ENCODE results near the gene RFTN1.

Gene RFTN1

GRCh38 chr3:16482194-16482769, 31.2 kb downstream of the RFTN1 start:
- no peak for DNase-seq (ENCODE audit: low read depth, low spot score)
- no peak overlapping the region for H3K4me3 ChIP-seq (ENCODE audit: low read depth, low read length)
- POLR2A ChIA-PET, result no interaction called here
- CTCF ChIA-PET, result interaction anchor here (0.8 to 1.6 kb wide), 4 partner anchors 24 to 192 kb away, joined by 3 to 4 read pairs (median 3); no protein-coding TSS in a partner anchor
- TF ChIP-seq, protein P1, sequence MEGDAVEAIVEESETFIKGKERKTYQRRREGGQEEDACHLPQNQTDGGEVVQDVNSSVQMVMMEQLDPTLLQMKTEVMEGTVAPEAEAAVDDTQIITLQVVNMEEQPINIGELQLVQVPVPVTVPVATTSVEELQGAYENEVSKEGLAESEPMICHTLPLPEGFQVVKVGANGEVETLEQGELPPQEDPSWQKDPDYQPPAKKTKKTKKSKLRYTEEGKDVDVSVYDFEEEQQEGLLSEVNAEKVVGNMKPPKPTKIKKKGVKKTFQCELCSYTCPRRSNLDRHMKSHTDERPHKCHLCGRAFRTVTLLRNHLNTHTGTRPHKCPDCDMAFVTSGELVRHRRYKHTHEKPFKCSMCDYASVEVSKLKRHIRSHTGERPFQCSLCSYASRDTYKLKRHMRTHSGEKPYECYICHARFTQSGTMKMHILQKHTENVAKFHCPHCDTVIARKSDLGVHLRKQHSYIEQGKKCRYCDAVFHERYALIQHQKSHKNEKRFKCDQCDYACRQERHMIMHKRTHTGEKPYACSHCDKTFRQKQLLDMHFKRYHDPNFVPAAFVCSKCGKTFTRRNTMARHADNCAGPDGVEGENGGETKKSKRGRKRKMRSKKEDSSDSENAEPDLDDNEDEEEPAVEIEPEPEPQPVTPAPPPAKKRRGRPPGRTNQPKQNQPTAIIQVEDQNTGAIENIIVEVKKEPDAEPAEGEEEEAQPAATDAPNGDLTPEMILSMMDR (IDR thresholded peaks at IDR 0.05; ENCODE audit: insufficient read depth, low read length, missing control alignments), result no peak

GRCh38 chr3:16481546-16481897, 32.0 kb downstream of the RFTN1 start:
- POLR2A ChIA-PET, result no interaction called here
- TF ChIP-seq, protein P1 (IDR thresholded peaks at IDR 0.05; ENCODE audit: insufficient read depth, low read length, missing control alignments), result no peak
- CTCF ChIA-PET, result interaction anchor here (1.4 kb wide), 1 partner anchor 24 kb away, joined by 3 read pairs; no protein-coding TSS in a partner anchor
- DNase-seq (ENCODE audit: low read depth, low spot score), result no peak
- H3K4me3 ChIP-seq (ENCODE audit: low read depth, low read length), result no peak overlapping the region

DNA sequence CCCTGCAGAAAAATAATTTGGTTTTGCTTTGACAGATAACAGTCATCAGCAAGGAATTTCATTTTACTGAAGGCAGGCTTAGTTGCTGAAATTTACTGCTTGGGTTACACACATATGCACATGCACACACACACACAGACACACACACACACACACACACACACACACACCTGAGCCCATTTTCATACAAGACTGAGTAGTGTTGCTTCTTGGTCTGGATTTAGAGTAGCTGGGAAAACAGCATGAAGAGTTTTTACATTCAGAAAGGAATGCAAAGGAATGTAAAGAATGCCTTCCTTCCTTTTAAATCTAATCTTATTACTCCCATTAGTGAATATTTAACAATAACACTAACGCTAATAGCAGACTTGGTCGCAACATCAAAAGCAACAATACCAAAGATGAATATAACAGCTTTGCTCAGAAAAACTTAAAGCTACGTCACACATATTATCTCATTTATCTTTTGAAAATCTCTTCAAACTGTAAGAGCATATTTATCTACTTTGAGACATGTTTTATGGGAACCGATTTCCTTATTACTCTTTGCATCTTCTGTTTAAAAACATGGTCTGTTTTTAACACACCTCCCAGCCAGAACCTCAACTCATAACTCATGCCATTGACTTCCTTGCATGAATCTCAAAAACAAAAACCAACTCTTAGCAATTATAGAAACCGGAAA, 32.5 kb downstream of the RFTN1 start:
- H3K4me3 ChIP-seq (ENCODE audit: low read depth, low read length), result no peak overlapping the region
- DNase-seq (ENCODE audit: low read depth, low spot score), result no peak
- TF ChIP-seq, protein P1 (IDR thresholded peaks at IDR 0.05; ENCODE audit: insufficient read depth, low read length, missing control alignments), result no peak
- ChIA-PET CTCF (interaction anchor here (1.4 kb wide), 1 partner anchor 25 kb away, joined by 3 read pairs; no protein-coding TSS in a partner anchor), POLR2A (no interaction called here)

DNA sequence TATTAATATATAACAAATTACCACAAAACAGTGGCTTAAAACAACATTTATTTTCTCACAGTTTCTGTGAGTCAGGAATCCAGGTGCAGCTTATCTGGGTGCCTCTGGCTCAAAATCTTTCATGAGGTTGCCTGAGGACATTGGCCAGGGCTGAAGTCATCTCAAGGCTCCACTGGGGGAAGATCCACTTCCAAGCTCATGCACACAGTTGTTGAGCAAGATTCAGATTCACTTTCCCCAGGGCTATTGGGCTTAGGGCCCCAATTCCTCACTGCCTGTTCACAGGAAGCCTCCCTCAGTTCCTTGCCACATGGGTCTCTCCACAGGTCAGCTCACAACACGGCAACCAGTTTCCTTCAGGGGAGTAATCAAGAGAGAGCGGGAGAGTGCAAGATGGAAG, 35.0 kb downstream of the RFTN1 start:
- no peak overlapping the region for H3K4me3 ChIP-seq (ENCODE audit: low read depth, low read length)
- CTCF ChIA-PET, result interaction anchor here (0.8 to 2.1 kb wide), 3 partner anchors 25 to 188 kb away, joined by 3 to 5 read pairs (median 3); no protein-coding TSS in a partner anchor
- POLR2A ChIA-PET, result no interaction called here
- peak; percentile 46 for DNase-seq (ENCODE audit: low read depth, low spot score)
- TF ChIP-seq, protein P1 (IDR thresholded peaks at IDR 0.05; ENCODE audit: insufficient read depth, low read length, missing control alignments), result no peak

DNA sequence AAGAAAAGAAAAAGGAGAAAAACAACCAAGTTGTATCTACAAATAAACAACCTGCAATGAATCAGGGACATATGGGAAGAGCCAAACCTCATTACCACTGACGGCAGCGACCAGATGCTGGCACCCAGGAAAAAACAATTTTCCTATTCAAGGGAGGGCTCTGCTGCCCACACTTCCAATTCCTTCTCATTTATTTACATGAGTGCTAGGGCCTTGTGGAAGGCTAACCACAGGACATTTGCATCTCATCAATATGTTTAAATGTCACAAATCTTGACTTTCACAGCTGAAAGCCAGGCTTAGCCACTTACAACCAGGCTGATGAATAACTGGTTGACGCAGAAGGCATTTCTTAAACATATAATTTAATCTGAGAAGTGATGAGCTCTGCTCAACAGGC, 36.0 kb downstream of the RFTN1 start:
- TF ChIP-seq, protein P1 (IDR thresholded peaks at IDR 0.05; ENCODE audit: insufficient read depth, low read length, missing control alignments), result no peak
- ChIA-PET POLR2A (no interaction called here), CTCF (interaction anchor here (0.8 to 2.1 kb wide), 3 partner anchors 24 to 187 kb away, joined by 3 to 9 read pairs (median 5); no protein-coding TSS in a partner anchor)
- no peak overlapping the region for H3K4me3 ChIP-seq (ENCODE audit: low read depth, low read length)
- no peak for DNase-seq (ENCODE audit: low read depth, low spot score)

- no peak overlapping the region for H3K4me3 ChIP-seq (ENCODE audit: low read depth, low read length)
- CTCF ChIA-PET, result interaction anchor here (1.0 to 2.1 kb wide), 3 partner anchors 40 to 209 kb away, joined by 3 to 9 read pairs (median 5); no protein-coding TSS in a partner anchor
- POLR2A ChIA-PET, result interaction anchor here (1.5 kb wide), 1 partner anchor 20 kb away, joined by 3 read pairs; no protein-coding TSS in a partner anchor
- DNase-seq (ENCODE audit: low read depth, low spot score), result no peak
- TF ChIP-seq, protein P1 (IDR thresholded peaks at IDR 0.05; ENCODE audit: insufficient read depth, low read length, missing control alignments), result no peak
Measured at GRCh38 chr3:16477056-16477455, 36.4 kb downstream of the RFTN1 start.

Measured in AG04449 (cell line).